Activated B cell treated with CpG ODN at 0.5 μM for 24 hours (primary cell): Measurements from ENCODE around the gene LAPTM5. TPM values are rescaled to one million over a fixed set of nuclear protein-coding genes. Genes with fewer than 3 reads are reported as not detected.

Experiments used
- ATAC-seq: fragments of 200-7000 bp; cut with Tn5 transposase; one replicate; pipeline ENCODE4 v1.10.0; 2021; ENCODE audit warnings: low read depth, mild to moderate bottlenecking, moderate library complexity
- CTCF ChIA-PET: fragments of 350-600 bp; sonication (Branson Sonifier 250); formaldehyde crosslinking; loops from one replicate; lab custom pipeline; 2021; ENCODE audit warnings: antibody characterized with exemption; lab: Charles Lee
- POLR2A ChIA-PET: fragments of 350-600 bp; sonication (Branson Sonifier 250); formaldehyde crosslinking; loops from one replicate; lab custom pipeline; 2021; ENCODE audit warnings: antibody characterized with exemption; lab: Charles Lee
- DNase-seq: peaks from one replicate; pipeline ENCODE4 v3.0.0; 2022
- H3K27ac Mint-ChIP-seq: one replicate; pipeline ENCODE4 v1.8.0; 2020; ENCODE audit warnings: mixed read lengths
- H3K27me3 Mint-ChIP-seq: one replicate; pipeline ENCODE4 v1.8.0; 2021; ENCODE audit warnings: mixed read lengths
- H3K36me3 Mint-ChIP-seq: one replicate; pipeline ENCODE4 v1.8.0; 2021; ENCODE audit warnings: low read depth, mixed read lengths
- H3K4me1 Mint-ChIP-seq: one replicate; pipeline ENCODE4 v1.8.0; 2021; ENCODE audit warnings: mixed read lengths
- H3K4me3 Mint-ChIP-seq: one replicate; pipeline ENCODE4 v1.8.0; 2020; ENCODE audit warnings: mild to moderate bottlenecking, mixed read lengths
- H3K9me3 Mint-ChIP-seq: one replicate; pipeline ENCODE4 v1.8.0; 2020; ENCODE audit warnings: mixed read lengths
- CTCF ChIP-seq: fragments of 200-600 bp; IDR thresholded peaks from one replicate; pipeline ENCODE4 v1.8.0; 2022; ENCODE audit warnings: antibody characterized with exemption, mild to moderate bottlenecking
- intact Hi-C: fragments of 100-400 bp; cut with micrococcal nuclease; formaldehyde crosslinking; loops from one replicate; pipeline ENCODE4 v1.15.1; 2024
- total RNA-seq: library from RNA; stranded (reverse); gene quantifications from 2 replicates; pipeline ENCODE4 v1.2.3, GENCODE V29; 2022

LAPTM5 gene
- total RNA-seq, 1 donor from 2014 or later: 766 TPM

GRCh38 chr1:30721812-30722537 lies 35.6 kb downstream of the LAPTM5 start:
- POLR2A ChIA-PET: interaction anchor here (0.5 to 5.1 kb wide), 7 partner anchors 8 to 183 kb away, joined by 3 to 182 read pairs (median 53); partner anchors contain the start of gene LAPTM5
- ATAC-seq (no peak), DNase-seq (no peak)
- Mint-ChIP-seq H3K36me3 (peaks cover 46% of the 10 kb centered on the region), H3K9me3 (no peaks in the 10 kb centered on the region), H3K27me3 (no peaks in the 10 kb centered on the region), H3K4me3 (no peak overlapping the region), H3K4me1 (peaks cover 47% of the 10 kb centered on the region), H3K27ac (peak overlapping the region; percentile 7)
- no peak for TF ChIP-seq CTCF
- CTCF ChIA-PET: interaction anchor here (0.6 to 5.6 kb wide), 5 partner anchors 29 to 207 kb away, joined by 3 to 232 read pairs (median 4); no protein-coding TSS in a partner anchor
- intact Hi-C loops: loop anchor here (10.0 kb wide), 1 partner anchor 823 kb away; no protein-coding TSS in a partner anchor

- Mint-ChIP-seq H3K4me1 (peaks cover 47% of the 10 kb centered on the region), H3K27ac (no peak overlapping the region)
Observed at GRCh38 chr1:30721341-30721793, 36.2 kb downstream of the LAPTM5 start.

GRCh38 chr1:30720271-30721223 lies 37.0 kb downstream of the LAPTM5 start:
- ATAC-seq (no peak), DNase-seq (no peak)
- CTCF ChIA-PET: interaction anchor here (0.6 to 5.6 kb wide), 16 partner anchors 8 to 205 kb away, joined by 3 to 232 read pairs (median 16); partner anchors contain the start of genes LAPTM5 and SDC3
- TF ChIP-seq CTCF: no peak
- H3K4me1 Mint-ChIP-seq: peaks cover 47% of the 10 kb centered on the region
- H3K27ac Mint-ChIP-seq: peak overlapping the region; percentile 26
- POLR2A ChIA-PET: interaction anchor here (0.7 to 5.1 kb wide), 13 partner anchors 9 to 190 kb away, joined by 3 to 182 read pairs (median 9); partner anchors contain the start of gene LAPTM5
- peak overlapping the region; percentile 44 for H3K4me3 Mint-ChIP-seq
- no peaks in the 10 kb centered on the region for H3K9me3 Mint-ChIP-seq
- intact Hi-C loops: loop anchor here (10.0 kb wide), 1 partner anchor 824 kb away; no protein-coding TSS in a partner anchor
- peaks cover 36% of the 10 kb centered on the region for H3K36me3 Mint-ChIP-seq
- no peaks in the 10 kb centered on the region for H3K27me3 Mint-ChIP-seq

More at GRCh38 chr1:30721341-30721793, 36.2 kb downstream of the LAPTM5 start:
- ChIA-PET CTCF (interaction anchor here (0.8 to 5.6 kb wide), 11 partner anchors 8 to 190 kb away, joined by 3 to 232 read pairs (median 26); partner anchors contain the start of genes LAPTM5 and SDC3), POLR2A (interaction anchor here (1.5 to 5.1 kb wide), 6 partner anchors 9 to 58 kb away, joined by 3 to 182 read pairs (median 72); partner anchors contain the start of gene LAPTM5)
- peak overlapping the region; percentile 24 for H3K4me3 Mint-ChIP-seq
- DNase-seq: no peak
- ATAC-seq: no peak
- no peaks in the 10 kb centered on the region for H3K9me3 Mint-ChIP-seq
- intact Hi-C loops: loop anchor here (10.0 kb wide), 1 partner anchor 823 kb away; no protein-coding TSS in a partner anchor
- peaks cover 44% of the 10 kb centered on the region for H3K36me3 Mint-ChIP-seq
- no peaks in the 10 kb centered on the region for H3K27me3 Mint-ChIP-seq
- TF ChIP-seq CTCF: no peak

GRCh38 chr1:30719406-30720270 lies 37.9 kb downstream of the LAPTM5 start:
- peaks cover 47% of the 10 kb centered on the region for H3K4me1 Mint-ChIP-seq
- intact Hi-C loops: loop anchor here (1.0 to 10.0 kb wide), 8 partner anchors 60 to 1537 kb away; partner anchors contain the start of genes SNRNP40, SRSF4 and ZCCHC17
- no peaks in the 10 kb centered on the region for H3K9me3 Mint-ChIP-seq
- POLR2A ChIA-PET: interaction anchor here (0.6 to 5.1 kb wide), 18 partner anchors 10 to 577 kb away, joined by 3 to 182 read pairs (median 8); partner anchors contain the start of genes LAPTM5, SNRNP40 and ZCCHC17
- peaks cover 27% of the 10 kb centered on the region for H3K36me3 Mint-ChIP-seq
- DNase-seq (no peak), ATAC-seq (no peak)
- peak; percentile 10 for TF ChIP-seq CTCF
- H3K4me3 Mint-ChIP-seq: peak overlapping the region; percentile 87
- no peaks in the 10 kb centered on the region for H3K27me3 Mint-ChIP-seq
- CTCF ChIA-PET: interaction anchor here (0.6 to 5.6 kb wide), 22 partner anchors 9 to 1483 kb away, joined by 3 to 232 read pairs (median 10); partner anchors contain the start of genes LAPTM5, PTPRU and SDC3
- peak overlapping the region; percentile 91 for H3K27ac Mint-ChIP-seq
